HG03521 (cell line): ENCODE measurements around the gene FAM204A.
A peak's percentile ranks its signal among the peaks of the same experiment; 100 is the strongest.

Experiments
- ATAC-seq: cut with Tn5 transposase; IDR thresholded peaks from one replicate; pipeline ENCODE4 v1.9.1; 2021; ENCODE audit warnings: mild to moderate bottlenecking, moderate library complexity; ENCODE audit not compliant: unreplicated experiment

Gene FAM204A

DNA sequence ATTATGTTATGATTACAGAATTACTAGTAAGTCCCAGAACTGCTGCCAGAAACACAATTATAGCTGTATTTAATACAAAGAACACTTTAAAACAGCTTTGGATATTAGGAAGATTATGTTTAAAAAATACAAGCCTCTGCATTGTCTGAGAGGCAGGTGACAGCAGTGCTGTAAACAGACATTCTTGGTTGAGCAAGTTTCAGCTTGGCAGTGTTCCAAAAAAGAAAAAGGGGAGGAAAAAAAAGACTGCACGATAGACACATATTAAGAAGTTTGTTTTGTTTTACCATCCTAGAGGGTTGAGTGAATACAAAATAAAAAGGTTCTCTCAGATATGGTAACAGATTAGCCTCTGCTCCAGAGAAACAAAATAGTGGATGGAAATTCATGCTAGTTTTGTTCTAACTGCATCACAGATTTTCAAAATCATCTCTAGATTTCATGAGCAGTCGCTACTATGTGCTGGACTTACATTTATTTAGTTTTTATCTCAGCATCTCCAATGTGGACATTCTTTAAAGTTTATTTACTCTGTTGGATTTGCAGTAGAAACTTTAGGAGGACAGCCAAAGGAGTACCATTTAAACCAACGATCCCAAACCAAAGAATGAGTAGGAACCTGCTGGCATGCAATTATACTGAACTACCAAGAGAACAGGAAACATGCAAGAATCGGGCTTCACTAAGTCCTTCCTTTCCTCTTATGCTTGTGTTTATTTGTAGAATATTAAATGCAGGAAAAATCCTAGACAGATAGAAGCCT lies 9.0 kb downstream of the FAM204A start:
- no peak for ATAC-seq

DNA sequence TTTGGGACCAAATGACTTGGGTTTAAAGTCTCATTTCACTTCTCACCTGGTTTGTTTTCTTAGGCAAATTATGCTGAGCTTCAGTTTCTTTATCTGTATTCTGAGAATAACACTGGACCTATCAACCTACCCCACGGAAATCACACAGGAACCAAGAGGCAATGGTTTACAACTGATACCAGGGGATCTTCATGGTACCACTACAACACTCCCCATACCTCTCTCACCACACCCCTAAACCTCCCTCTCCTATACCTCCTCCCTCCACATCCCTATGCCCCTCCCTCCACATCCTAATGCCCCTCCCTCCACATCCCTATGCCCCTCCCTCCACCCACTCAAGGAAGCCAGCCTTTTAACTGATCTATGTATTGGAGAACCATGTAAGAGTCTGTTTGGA lies 9.9 kb downstream of the FAM204A start:
- ATAC-seq = peak; percentile 84

DNA sequence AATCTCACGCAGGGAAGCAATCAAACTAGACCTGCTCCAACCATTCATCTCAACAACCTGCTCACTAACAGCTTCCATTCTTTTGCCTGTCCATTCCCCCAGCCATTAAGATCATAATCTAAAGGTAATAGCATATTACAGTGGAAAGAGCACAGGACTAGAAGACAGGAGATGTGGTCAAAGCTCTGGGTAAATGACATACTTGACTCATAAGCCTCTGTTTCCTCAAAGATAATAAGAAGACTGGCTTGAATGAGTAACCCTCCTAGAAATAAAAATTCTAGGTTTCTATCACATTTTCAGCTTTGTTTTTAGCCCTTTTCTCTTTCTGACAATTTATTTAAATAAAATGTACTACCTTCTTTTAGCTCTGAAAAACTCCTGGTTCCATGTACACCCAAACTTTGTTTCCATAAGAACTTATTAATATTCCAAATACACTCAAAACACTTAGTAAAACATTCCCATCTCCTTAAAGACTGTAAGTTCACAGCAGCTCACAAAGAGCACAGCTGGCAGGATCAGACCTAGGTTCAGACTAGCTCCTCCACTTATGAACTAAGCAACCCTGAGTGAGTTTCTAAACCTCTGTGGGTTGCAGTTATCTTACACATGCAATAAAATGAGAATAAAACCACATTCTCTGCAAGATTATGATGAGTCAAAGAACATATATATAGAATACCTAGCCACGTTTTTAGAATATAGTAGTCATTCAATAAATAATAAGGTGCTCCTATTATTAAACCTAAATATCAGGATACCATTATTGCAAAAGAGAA lies 11.6 kb downstream of the FAM204A start:
- ATAC-seq = no peak

DNA sequence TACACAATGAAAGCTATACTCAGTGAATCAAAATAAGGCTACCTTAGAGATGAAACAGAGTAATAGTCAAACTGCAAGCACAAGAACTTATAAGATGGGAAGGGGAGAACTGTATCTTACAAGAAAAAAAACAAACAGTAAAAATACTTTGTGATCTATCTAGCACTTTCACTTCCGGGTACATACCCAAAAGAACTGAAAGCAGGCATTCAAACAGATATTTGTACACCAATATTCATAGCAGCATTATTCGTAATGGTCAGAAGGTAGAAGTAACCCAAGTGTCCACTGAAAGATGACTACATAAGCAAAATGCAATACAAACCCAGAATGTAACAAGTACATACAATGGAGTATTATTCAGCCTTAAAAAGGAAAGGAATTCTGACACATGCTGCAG lies 18.0 kb downstream of the FAM204A start:
- ATAC-seq = no peak

DNA sequence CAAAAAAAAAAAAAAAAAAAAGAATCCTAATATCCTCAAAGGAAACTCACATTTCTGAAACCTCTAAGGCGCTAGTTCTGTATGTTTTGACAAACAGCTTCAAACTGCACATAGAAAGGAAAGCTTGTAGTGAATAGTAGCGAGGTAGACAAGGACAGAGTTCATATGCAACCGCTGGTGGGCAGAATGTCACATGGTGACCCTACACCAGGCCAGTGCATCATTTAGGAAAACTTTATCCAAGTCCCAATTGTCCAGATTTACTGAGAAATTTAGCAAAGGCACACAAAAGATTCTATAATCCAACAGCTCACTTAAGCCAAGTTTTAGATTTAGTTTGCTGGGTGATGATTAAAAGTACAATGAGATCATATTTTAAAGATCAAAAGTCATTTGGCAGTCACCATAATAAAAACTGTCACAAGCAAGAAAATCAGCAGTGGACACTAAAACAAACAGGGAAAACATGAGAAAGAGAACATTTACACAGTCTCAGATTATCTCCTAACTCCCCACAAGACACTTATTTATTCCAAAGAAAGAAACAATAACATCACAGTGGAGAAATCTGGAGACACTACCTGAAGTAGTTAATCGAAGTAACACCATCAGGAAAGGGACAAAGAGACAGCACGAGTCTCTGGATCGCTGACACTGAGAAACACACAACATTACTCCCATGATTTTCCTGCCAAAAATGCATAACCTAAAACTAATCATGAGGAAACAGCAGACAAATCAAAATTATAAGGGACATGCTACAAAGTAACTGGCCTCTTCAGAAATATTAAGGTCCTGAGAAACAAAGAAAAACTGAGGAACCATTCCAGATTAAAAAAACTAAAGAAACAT lies 20.2 kb downstream of the FAM204A start:
- no peak for ATAC-seq

DNA sequence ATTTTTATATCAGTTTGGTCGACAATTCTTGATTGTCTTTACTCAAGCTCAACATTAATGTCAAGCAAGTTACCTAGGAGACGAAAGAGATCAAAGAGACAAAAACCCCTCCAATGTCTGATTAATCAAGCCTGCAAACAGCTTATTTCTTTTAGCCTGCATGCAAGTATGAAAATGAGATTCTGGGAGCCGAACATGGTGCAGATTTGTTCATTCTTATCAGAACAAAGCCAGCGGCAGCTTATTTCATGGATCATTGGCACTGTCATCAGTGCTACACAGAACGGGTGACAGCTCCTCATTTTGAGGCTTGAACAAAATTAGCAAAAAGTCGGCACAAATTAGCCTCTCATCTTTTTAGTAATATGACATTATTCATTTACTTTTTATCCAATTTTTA lies 26.5 kb downstream of the FAM204A start:
- ATAC-seq = no peak

DNA sequence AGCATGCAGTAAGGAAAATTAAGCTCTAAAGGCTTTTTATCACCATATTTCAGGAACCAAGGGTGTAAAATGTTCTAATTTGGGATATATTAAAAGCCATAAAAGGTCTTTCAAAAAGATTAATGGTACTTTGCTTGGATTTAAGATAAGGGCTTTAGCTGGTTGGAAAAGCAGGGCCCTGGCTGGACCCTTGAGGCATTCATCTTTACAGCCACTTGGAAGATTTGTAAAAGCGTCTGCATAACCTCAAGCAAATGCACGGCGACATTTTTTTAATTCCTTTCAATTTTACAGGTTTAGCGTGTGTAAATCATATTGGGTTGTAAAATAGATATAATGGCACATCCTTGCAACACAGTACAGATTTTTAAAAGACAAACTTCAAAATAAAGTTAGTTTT lies 27.2 kb downstream of the FAM204A start:
- ATAC-seq = no peak

DNA sequence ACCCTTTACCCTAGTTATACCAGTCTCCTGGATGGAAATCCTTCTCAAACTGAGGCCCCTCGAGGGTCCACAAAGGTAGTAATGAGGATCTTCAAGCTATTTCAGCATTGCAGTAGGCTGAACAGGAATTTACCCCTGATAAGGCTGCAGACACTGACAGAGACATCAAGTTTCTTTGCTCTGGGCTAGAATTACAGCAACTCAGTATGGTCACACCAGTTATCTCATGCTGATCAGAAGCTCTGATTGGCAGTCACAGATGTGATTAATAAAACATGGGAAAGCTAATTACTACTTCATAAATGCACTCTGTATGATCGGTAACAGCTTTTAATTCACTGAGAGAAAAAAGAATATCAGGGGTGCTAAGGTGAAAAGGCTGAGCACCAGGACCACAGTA lies 30.6 kb downstream of the FAM204A start:
- ATAC-seq = no peak

DNA sequence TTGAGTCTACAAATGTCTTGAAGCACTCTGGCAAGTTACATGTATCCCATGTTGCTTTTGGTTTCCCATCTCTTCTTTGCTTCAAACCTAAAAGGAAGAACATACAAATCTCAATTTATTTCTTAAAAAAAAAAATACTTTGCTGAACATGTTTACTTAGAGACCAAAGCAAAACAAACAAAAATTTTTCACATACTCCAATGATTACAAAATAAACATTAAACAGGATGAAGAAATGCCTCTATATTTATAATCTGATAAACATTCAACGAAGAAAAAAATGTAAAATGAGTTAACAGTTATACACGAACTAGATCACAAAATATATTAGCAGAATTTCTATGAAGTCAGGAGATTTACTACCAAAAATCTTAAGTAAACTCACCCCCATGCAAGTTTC lies 31.3 kb downstream of the FAM204A start:
- no peak for ATAC-seq

DNA sequence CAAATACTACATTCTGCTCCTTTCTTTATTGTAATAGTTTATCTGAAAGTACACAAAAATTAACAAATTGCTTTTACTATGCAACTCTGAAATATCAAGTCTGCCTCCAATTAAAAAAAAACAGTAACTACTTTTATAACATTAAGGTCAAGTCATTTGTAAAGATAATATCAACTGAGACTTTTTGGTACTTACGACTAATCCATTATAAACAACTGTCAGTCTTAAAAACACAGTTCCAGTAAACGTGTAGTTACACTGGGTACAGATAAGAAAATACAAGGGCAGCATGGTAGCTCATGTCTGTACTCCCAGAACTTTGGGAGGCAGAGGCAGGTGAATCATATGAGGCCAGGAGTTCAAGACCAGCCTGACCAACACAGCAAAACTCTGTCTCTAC lies 32.2 kb downstream of the FAM204A start:
- no peak for ATAC-seq

DNA sequence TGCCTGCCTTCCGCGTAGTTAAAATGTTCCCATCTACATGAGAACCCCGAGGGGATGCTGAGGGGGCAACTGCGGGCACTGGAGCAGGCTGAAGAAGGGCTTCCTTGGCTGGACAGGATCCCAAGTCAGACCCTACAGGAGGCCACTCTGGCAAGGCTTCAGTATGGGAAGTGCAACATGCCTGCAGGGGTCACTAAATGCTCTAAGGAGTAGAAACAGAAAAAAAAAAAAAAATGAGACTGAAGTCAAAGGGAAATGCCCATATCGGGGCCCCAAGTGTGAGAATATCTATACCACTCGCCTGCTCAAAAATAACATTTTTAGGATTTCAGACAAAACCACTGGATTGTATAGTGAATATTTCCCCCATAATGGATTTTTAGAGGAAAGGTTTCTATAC lies 33.5 kb downstream of the FAM204A start:
- ATAC-seq = no peak

DNA sequence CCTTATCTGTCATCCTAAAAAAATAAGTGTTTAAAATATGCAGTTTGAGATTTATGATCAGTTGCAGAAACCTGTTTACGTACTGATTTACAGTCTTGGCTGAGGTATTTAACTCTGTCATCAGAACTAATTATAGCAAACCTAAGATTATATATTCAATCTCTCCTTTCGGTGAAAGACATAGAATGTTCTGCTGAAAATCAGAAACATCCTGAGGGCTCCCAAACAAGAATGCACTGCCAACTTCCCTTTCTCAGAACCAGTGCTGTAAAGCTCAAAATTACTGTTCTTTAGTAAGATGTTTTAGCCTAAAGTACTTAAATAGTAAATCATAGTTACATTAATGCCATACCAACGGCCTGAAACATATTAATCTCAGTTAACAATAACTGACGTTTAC lies 34.3 kb downstream of the FAM204A start:
- ATAC-seq = no peak

DNA sequence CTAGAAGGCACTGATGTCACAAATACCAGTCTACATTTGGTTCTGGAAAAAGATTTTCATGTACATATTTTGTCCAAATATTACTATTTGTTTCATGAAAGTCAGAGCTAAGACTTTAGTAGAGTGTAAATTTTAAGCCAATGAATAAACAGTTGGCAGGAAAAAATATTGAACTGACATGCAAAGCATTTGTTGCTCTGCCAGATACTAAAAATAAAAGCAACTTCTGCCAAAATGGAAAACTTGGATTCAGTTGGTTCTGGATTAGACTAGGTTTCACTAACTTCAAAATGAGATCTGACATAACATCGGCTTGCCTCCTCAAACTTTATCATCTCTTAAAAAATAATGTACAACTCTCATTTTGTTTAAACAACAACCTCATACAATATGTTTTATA lies 34.9 kb downstream of the FAM204A start:
- no peak for ATAC-seq

DNA sequence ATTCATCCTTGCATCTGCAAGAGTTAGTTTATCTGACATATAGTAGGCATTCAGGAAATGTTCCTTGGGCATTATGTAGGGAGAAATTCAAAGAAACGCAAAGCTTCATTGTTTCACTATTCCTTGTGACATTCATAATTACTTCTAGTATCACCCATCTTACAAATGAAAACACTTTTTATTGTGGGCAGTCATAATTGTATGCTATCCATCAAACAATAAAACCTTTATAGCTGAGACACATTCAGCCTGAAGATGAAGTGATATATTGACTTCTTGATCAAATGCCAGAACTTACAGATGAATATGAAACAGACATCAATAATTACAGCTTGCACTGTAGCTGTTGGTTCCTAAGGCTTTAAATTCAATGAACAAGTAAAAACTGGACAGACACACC lies 36.4 kb downstream of the FAM204A start:
- ATAC-seq = no peak

DNA sequence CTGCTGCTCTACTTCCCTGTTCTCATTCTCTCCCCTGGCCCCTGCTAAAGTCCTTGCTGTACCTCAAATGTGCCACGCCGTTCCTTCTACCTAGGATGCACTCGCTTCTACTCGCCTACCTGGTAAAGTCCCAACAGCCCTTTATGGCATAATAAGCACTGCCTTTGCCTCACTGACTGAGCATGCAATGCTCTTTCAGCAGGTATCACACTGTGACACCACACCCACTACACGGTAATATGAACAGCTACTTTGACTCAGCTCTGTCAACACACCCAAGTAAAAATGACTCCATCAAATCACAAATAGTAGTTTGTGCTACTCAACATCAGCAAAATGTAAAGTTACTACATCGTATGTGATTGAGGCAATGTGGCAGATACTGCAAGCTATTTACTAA lies 37.6 kb downstream of the FAM204A start:
- ATAC-seq = no peak

DNA sequence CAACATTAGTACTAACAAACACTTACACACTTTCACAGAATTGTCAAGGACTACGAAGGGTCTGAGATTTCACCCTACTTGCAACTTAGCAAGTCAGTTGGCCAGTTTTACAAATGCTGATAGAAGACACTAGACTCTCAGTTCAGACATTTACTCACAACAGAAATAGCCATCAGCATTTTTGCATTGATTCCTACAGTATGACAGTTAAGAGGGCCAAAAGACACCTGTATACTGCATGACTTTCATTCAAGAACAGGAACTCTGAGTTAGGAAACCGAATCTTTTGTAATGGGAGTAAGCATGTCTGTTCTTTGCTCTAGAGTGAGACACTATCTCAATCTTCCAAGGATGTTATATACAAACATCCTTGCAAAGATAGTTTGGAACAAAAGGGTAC lies 40.9 kb downstream of the FAM204A start:
- no peak for ATAC-seq

DNA sequence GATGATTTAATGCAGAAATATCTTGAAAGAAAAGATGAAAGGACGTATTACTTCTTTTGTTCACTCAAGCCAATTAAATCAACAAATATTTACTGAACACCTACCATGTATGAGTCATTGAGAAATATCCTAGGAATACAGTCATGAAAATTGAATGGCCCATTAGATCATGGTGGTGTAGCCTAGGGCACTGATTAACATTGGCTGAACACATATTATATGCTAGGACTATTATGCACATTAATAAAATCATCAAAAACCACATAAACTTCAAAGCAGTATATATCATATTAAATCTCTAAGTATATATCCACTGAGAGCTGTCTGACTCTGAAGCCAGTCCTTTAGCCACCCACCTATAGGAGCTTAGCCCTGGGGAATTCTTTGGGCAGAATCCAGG lies 41.8 kb downstream of the FAM204A start:
- no peak for ATAC-seq

DNA sequence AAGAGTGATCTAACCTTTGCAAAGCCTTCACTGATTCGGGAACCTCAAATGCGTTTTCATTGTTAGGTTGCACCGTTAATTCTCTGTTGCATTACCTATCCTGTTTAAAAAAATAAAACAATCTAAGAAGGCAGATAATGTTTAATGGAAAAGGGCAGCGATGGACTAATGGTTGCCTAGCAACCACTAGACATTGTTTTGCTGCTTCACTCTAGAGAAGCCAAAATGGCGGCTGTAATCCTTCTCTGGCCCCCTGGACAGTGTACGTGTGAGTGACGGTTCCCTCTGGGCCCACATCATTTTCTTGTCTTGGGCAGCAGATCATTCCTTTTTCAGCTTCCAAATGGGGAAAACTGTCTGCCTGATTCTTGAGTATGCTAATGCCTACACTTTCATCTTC lies 43.3 kb downstream of the FAM204A start:
- ATAC-seq = no peak

DNA sequence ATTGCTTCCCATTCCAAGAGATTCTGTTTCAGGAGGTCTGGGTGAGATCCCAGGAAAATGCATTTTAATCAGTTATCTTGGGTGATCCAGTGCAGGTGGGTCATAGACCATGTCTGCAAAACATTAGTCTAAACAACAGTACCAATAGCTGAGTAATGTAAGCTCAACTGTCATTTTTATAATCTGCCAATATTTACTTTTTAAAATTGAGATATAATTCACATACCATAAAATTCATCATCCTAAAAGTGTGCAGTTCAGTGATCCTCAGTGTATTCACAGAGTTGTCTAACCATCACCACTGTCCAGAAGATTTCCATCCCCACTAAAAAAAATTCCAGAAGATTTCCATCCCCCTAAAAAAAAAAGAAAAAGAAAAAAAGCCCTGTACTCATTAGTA lies 51.0 kb downstream of the FAM204A start:
- no peak for ATAC-seq

DNA sequence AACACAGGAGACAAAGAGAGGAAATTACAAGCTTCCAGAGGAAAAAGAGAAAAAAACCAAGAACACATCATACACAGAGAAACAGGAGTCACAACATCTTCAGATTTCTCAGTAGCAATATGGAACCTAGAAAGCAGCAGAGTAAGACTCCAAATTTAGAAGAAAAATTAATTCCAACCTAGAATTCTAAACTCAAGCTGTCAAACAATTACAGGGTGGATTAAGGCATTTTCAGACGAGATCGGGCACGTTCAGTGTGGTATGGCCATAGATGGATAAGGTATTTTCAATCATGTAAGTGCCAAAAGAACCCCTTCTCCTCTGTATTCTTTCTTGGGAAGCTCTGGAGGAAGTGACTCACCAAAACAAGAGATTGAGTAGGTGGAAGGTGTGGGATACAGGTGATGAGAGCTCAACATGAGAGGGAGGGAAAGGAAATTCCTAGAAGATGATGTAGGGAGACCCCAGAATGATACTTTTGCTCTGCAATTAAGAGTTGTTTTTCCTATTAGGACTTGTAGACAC lies 51.6 kb downstream of the FAM204A start:
- no peak for ATAC-seq

DNA sequence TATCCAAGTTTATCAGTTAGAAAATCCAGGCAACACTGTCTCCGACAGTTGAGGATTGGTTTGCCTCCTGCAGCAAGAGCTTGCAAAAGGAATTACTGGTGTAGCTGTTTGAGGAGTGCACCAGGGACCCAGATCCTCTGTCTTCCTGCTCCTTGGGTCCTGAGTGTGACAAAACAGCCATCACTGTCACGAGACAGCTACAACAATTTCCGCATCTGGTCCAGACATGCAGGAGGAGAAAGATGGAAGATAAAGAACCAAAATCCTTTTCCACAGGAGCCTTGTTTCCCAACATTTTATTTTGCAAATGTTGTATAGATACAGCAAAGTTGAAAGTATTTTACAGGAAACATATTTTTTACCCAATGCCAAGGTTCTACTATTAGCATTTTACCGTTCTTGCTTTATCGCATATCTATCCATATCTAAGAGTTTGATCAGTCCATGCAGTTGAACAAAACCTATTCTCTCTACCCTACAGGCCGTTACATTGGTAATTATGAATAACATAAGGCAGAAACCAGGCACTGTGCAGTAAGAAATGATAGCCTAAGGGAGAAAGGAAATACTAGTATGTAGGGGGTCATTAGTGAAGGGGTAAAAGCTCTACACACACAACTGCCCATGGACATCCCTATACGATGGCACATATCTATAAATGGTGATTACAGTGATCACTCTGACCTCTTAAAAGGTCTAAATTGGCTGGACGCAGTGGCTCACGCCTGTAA lies 54.9 kb downstream of the FAM204A start:
- ATAC-seq = no peak
